CD8-positive, alpha-beta memory T cell (primary cell): ENCODE measurements around the gene GORASP1. TPM values are rescaled to one million over a fixed set of nuclear protein-coding genes. Genes with fewer than 3 reads are reported as not detected.
A peak's percentile ranks its signal among the peaks of the same experiment; 100 is the strongest.

ENCODE experiments used
- CTCF ChIA-PET: fragments of 350-600 bp; sonication (Branson Sonifier 250); formaldehyde crosslinking; loops from one replicate; lab custom pipeline; 2021; ENCODE audit warnings: antibody characterized with exemption; lab: Charles Lee
- POLR2A ChIA-PET: fragments of 350-600 bp; sonication (Branson Sonifier 250); formaldehyde crosslinking; loops from one replicate; lab custom pipeline; 2021; ENCODE audit warnings: antibody characterized with exemption; lab: Charles Lee
- DNase-seq, 5 donors: peaks; one replicate each; pipeline versions ENCODE4 v3.0.0 to v3.0.0-alpha.2; 2020 to 2022; ENCODE audit warnings: mixed read lengths in 1 of 5
- H3K27ac ChIP-seq: one replicate; pipeline ENCODE4 v1.7.0; 2013; ENCODE audit warnings: low read depth, mild to moderate bottlenecking, low read length, moderate library complexity
- H3K27me3 ChIP-seq: 2 replicates; pipeline ENCODE4 v1.7.0; 2013; ENCODE audit warnings: low read length, mild to moderate bottlenecking; ENCODE audit not compliant: insufficient read depth, poor library complexity, severe bottlenecking
- H3K36me3 ChIP-seq: 2 replicates; pipeline ENCODE4 v1.7.0; 2013; ENCODE audit warnings: mild to moderate bottlenecking, low read length, moderate library complexity; ENCODE audit not compliant: insufficient read depth
- H3K4me1 ChIP-seq: 2 replicates; pipeline ENCODE4 v1.7.0; 2013; ENCODE audit warnings: mild to moderate bottlenecking, low read length, moderate library complexity; ENCODE audit not compliant: insufficient read depth
- H3K4me3 ChIP-seq: 2 replicates; pipeline ENCODE4 v1.7.0; 2013; ENCODE audit warnings: mild to moderate bottlenecking, low read length
- H3K9me3 ChIP-seq: 2 replicates; pipeline ENCODE4 v1.7.0; 2013; ENCODE audit warnings: mild to moderate bottlenecking, low read length
- H3K27ac Mint-ChIP-seq, 8 donors: one replicate each; pipeline ENCODE4 v1.8.0; 2020 to 2021; ENCODE audit warnings: mixed read lengths in 8 of 8, mild to moderate bottlenecking in 6 of 8, inconsistent platforms in 3 of 8, moderate library complexity in 3 of 8
- H3K27me3 Mint-ChIP-seq, 2 donors: one replicate each; pipeline ENCODE4 v1.8.0; 2020 to 2021; ENCODE audit warnings: mixed read lengths in 2 of 2, mild to moderate bottlenecking in 1 of 2, moderate library complexity in 1 of 2
- H3K36me3 Mint-ChIP-seq, 3 donors: one replicate each; pipeline ENCODE4 v1.8.0; 2020 to 2021; ENCODE audit warnings: mixed read lengths in 3 of 3, inconsistent platforms in 1 of 3, mild to moderate bottlenecking in 1 of 3
- H3K4me1 Mint-ChIP-seq, 3 donors: one replicate each; pipeline ENCODE4 v1.8.0; 2020 to 2021; ENCODE audit warnings: mixed read lengths in 3 of 3, inconsistent platforms in 1 of 3, mild to moderate bottlenecking in 1 of 3
- H3K4me3 Mint-ChIP-seq, 7 donors: one replicate each; pipeline ENCODE4 v1.8.0; 2020 to 2021; ENCODE audit warnings: mixed read lengths in 7 of 7, mild to moderate bottlenecking in 6 of 7, moderate library complexity in 4 of 7, inconsistent platforms in 2 of 7
- H3K9me3 Mint-ChIP-seq, 5 donors: one replicate each; pipeline ENCODE4 v1.8.0; 2020 to 2022; ENCODE audit warnings: mixed read lengths in 5 of 5, mild to moderate bottlenecking in 3 of 5, moderate library complexity in 2 of 5, inconsistent platforms in 1 of 5
- polyA plus RNA-seq: library from polyadenylated mRNA; unstranded; fragments of 300-500 nt; fragmentation: Illumina TruSeq; gene quantifications from one replicate; pipeline ENCODE4 v1.2.3, GENCODE V29; 2021
- total RNA-seq, 2 experiments: library from RNA; stranded (reverse); gene quantifications; one replicate each; pipeline ENCODE4 v1.2.3, GENCODE V29; 2021

Gene GORASP1
- total RNA-seq (10 to 100 TPM; 21.6 to 22.8 TPM), polyA plus RNA-seq (16.9 TPM)

DNA sequence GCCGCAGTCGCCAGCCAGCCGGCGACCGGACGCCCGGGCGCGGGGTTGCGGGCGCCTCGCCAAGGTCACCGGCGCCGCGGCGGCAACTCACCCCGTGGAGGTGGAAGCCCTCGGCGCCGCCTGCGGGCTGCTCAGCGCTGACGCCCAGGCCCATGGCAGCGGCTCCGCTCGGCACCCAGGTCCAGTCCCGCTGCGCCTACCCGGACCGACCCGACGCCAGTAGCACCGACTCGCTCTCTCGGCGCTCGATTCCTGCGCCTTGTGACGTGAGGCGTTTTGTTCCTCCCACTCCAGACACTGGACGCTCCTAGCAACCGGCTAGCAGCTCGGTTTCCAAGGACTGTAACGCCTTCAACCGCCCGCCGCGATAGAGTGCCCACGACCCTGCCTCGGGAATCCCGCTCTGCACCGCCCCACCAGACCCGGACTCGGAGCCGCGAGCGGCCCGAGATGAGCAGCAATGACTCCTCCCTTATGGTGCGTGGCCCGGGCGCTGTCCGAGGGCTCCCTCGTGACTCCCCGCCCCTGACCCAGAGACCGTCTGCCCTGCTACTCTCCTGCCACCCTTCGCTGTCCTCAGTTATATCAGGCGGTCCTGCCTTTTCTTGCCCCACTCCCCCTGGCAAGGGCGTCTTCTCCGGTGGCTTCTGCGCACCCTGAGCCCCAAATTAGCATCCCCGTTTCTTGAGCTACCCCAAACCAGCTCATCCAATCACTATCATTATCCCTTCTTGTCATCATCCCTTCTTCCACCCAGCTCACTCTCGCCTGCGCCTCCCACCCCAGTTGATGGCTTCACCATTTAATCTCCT lies at the start of gene GORASP1, which contains the start of gene TTC21A:
GORASP1 (minus strand) TSS at position 240 of the 812 bp plus-strand sequence; CDS start at position 154, 86 bp downstream.
TTC21A (plus strand) TSS at position 293 of the 812 bp plus-strand sequence; CDS start at position 451, 158 bp downstream.
- Histone ChIP-seq H3K4me1 (peaks cover 29% of the 10 kb centered on the region), H3K27ac (peak within 1 kb of the TSS; percentile 66), H3K9me3 (no peaks in the 10 kb centered on the region), H3K36me3 (no peaks in the 10 kb centered on the region), H3K27me3 (no peaks in the 10 kb centered on the region), H3K4me3 (peak within 1 kb of the TSS; percentile 71)
- POLR2A ChIA-PET, result no interaction called here
- H3K9me3 Mint-ChIP-seq, result no peaks in the 10 kb centered on the region
- peaks cover 0 to 9% (median 0%) of the 10 kb centered on the region in 3 donors for H3K36me3 Mint-ChIP-seq
- H3K27ac Mint-ChIP-seq, result peak within 1 kb of the TSS; percentile 71 to 99 (median 92)
- H3K27me3 Mint-ChIP-seq, result peaks cover 0 to 2% of the 10 kb centered on the region in 2 donors
- CTCF ChIA-PET, result interaction anchor here (0.8 to 3.2 kb wide), 5 partner anchors 72 to 185 kb away, joined by 3 to 13 read pairs (median 5); no protein-coding TSS in a partner anchor
- peak; percentile 39 to 71 (median 63) for DNase-seq
- H3K4me1 Mint-ChIP-seq, result peaks cover 50 to 55% (median 55%) of the 10 kb centered on the region in 3 donors
- peak within 1 kb of the TSS; percentile 86 to 98 (median 93) for H3K4me3 Mint-ChIP-seq

DNA sequence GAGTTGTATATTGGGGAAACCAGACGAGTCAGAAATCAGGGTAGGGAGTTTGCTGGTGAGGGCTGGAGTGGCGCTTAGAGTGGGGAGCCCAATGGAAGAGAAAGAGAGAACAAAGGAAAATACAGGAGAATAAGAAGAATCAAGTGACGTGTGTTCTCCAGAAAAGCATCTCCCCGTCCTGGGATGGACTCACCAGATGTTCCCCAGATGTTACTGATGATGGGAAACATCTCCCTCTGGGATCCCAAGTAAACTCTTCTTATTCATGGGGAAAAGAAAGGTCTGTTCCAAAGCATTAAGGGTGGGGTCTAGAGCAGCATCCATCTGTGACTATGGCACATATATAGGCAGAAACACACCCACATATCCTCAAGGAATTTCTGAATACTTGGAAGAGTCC lies 49.0 kb upstream of the GORASP1 start:
- H3K27me3 ChIP-seq, result no peaks in the 10 kb centered on the region
- Mint-ChIP-seq H3K27me3 (peaks cover 0 to 12% of the 10 kb centered on the region in 2 donors), H3K4me1 (peaks cover 13 to 22% (median 13%) of the 10 kb centered on the region in 3 donors), H3K36me3 (peaks cover 0 to 11% (median 0%) of the 10 kb centered on the region in 3 donors), H3K9me3 (no peaks in the 10 kb centered on the region), H3K27ac (peak overlapping the region in 6 of 8 donors; percentile 29 to 90 (median 71)), H3K4me3 (peak overlapping the region in 1 of 7 donors; percentile 76)
- H3K9me3 ChIP-seq, result no peaks in the 10 kb centered on the region
- CTCF ChIA-PET, result interaction anchor here (1.6 kb wide), 1 partner anchor 132 kb away, joined by 4 read pairs; no protein-coding TSS in a partner anchor
- no peak overlapping the region for H3K27ac ChIP-seq
- H3K36me3 ChIP-seq, result no peaks in the 10 kb centered on the region
- peaks cover 16% of the 10 kb centered on the region for H3K4me1 ChIP-seq
- no peak overlapping the region for H3K4me3 ChIP-seq
- no peak for DNase-seq
- POLR2A ChIA-PET, result interaction anchor here (0.5 kb wide), 1 partner anchor 10 kb away, joined by 4 read pairs; no protein-coding TSS in a partner anchor

DNA sequence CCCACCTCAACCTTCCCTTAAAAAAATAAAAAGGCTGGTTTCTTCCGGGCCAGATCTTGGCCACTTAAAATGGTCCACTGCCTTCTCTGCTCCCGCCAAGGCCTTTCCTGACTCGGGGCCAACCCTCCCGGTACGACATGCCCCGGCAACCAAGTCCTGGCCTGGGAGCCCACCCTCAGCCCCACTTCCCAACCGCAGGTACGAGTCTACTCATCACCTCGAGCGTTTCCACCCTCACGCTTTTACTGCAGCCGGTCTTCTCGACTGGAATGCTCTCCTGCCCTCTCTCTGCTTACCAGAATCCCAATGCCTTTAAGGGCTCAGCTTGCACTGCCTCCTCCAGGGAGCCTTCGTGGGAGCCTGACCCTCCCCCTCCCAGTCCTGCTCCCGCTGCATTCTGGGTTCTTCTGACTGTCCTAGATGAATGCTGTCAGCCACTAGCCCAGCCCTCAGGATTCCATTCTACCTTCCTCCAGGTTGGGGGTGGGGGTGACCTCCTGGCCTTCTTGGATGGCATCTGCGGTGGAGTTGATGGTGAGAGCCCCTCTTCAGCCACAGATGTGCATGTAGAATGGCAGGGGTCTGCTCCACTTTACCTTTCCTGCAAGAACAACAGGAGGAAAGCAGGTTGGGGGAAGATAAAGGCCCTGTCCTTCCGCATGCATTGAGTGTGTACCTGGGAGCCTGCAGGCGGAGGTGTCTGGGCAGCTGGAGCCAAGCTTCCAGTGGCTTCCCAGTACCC lies 47.0 kb upstream of the GORASP1 start:
- Histone ChIP-seq H3K27me3 (no peaks in the 10 kb centered on the region), H3K4me3 (no peak overlapping the region), H3K4me1 (peaks cover 35% of the 10 kb centered on the region), H3K36me3 (no peaks in the 10 kb centered on the region), H3K27ac (peak overlapping the region; percentile 95), H3K9me3 (no peaks in the 10 kb centered on the region)
- ChIA-PET CTCF (no interaction called here), POLR2A (no interaction called here)
- H3K4me1 Mint-ChIP-seq, result peaks cover 32 to 42% (median 32%) of the 10 kb centered on the region in 3 donors
- H3K27me3 Mint-ChIP-seq, result peaks cover 0 to 12% of the 10 kb centered on the region in 2 donors
- H3K9me3 Mint-ChIP-seq, result no peaks in the 10 kb centered on the region
- peaks cover 0 to 19% (median 0%) of the 10 kb centered on the region in 3 donors for H3K36me3 Mint-ChIP-seq
- peak overlapping the region; percentile 85 to 97 (median 92) for H3K27ac Mint-ChIP-seq
- no peak for DNase-seq
- peak overlapping the region; percentile 70 to 93 (median 82) for H3K4me3 Mint-ChIP-seq

DNA sequence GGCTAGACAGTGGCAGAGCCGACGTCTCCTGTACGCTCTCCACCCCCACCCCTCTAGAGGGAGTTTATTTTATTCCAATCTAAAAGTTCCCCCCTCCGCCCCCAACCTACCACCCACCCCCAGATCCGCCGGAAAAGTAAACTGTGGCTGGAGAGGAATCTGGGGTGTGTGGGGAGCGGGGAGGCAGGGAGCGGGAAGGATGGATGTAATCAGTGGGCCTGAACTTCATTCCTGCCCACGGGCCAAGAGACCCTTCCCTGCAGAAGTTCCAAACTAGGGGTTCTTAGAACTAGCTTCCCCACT lies 46.5 kb upstream of the GORASP1 start:
- Mint-ChIP-seq H3K27ac (peak overlapping the region; percentile 85 to 97 (median 92)), H3K4me3 (peak overlapping the region; percentile 70 to 93 (median 82)), H3K27me3 (peaks cover 0 to 12% of the 10 kb centered on the region in 2 donors), H3K36me3 (peaks cover 0 to 21% (median 0%) of the 10 kb centered on the region in 3 donors), H3K9me3 (no peaks in the 10 kb centered on the region), H3K4me1 (peaks cover 37 to 47% (median 38%) of the 10 kb centered on the region in 3 donors)
- Histone ChIP-seq H3K4me1 (peaks cover 40% of the 10 kb centered on the region), H3K9me3 (no peaks in the 10 kb centered on the region), H3K27ac (peak overlapping the region; percentile 95), H3K27me3 (no peaks in the 10 kb centered on the region), H3K36me3 (no peaks in the 10 kb centered on the region), H3K4me3 (no peak overlapping the region)
- no peak for DNase-seq
- ChIA-PET POLR2A (no interaction called here), CTCF (no interaction called here)

GRCh38 chr3:39150803-39151631 lies 43.6 kb upstream of the GORASP1 start:
- peaks cover 66 to 76% (median 67%) of the 10 kb centered on the region in 3 donors for H3K4me1 Mint-ChIP-seq
- POLR2A ChIA-PET, result interaction anchor here (0.9 kb wide), 1 partner anchor 27 kb away, joined by 3 read pairs; no protein-coding TSS in a partner anchor
- CTCF ChIA-PET, result interaction anchor here (1.4 to 2.0 kb wide), 2 partner anchors 50 to 141 kb away, joined by 3 to 8 read pairs; no protein-coding TSS in a partner anchor
- peak overlapping the region; percentile 98 to 100 (median 100) for H3K27ac Mint-ChIP-seq
- H3K36me3 ChIP-seq, result peaks cover 7% of the 10 kb centered on the region
- H3K9me3 ChIP-seq, result no peaks in the 10 kb centered on the region
- H3K27me3 Mint-ChIP-seq, result peaks cover 0 to 18% of the 10 kb centered on the region in 2 donors
- H3K4me3 ChIP-seq, result peak overlapping the region; percentile 80
- peaks cover 67% of the 10 kb centered on the region for H3K4me1 ChIP-seq
- H3K36me3 Mint-ChIP-seq, result peaks cover 0 to 48% (median 2%) of the 10 kb centered on the region in 3 donors
- no peaks in the 10 kb centered on the region for H3K9me3 Mint-ChIP-seq
- no peaks in the 10 kb centered on the region for H3K27me3 ChIP-seq
- peak overlapping the region; percentile 66 to 99 (median 97) for H3K4me3 Mint-ChIP-seq
- H3K27ac ChIP-seq, result peak overlapping the region; percentile 95
- peak in 3 of 5 donors; percentile 66 to 71 (median 68) for DNase-seq

- no peak overlapping the region for H3K4me3 ChIP-seq
- Mint-ChIP-seq H3K4me1 (peaks cover 69 to 75% (median 72%) of the 10 kb centered on the region in 3 donors), H3K27ac (peak overlapping the region; percentile 98 to 100 (median 100)), H3K9me3 (no peaks in the 10 kb centered on the region), H3K4me3 (peak overlapping the region in 6 of 7 donors; percentile 97 to 99 (median 97)), H3K36me3 (peaks cover 0 to 56% (median 6%) of the 10 kb centered on the region in 3 donors), H3K27me3 (peaks cover 0 to 18% of the 10 kb centered on the region in 2 donors)
- no peaks in the 10 kb centered on the region for H3K27me3 ChIP-seq
- CTCF ChIA-PET, result interaction anchor here (1.4 to 2.0 kb wide), 4 partner anchors 46 to 142 kb away, joined by 3 to 8 read pairs (median 4); no protein-coding TSS in a partner anchor
- H3K4me1 ChIP-seq, result peaks cover 67% of the 10 kb centered on the region
- H3K36me3 ChIP-seq, result peaks cover 14% of the 10 kb centered on the region
- DNase-seq, result no peak
- POLR2A ChIA-PET, result interaction anchor here (0.9 kb wide), 1 partner anchor 28 kb away, joined by 3 read pairs; no protein-coding TSS in a partner anchor
- H3K27ac ChIP-seq, result no peak overlapping the region
- H3K9me3 ChIP-seq, result no peaks in the 10 kb centered on the region
These were observed 42.8 kb upstream of the GORASP1 start for GRCh38 chr3:39150148-39150802.
